Measurements from ENCODE around the gene ABCF3. TPM values are rescaled to one million over a fixed set of nuclear protein-coding genes. Genes with fewer than 3 reads are reported as not detected.

Gene ABCF3
- total and polyA plus RNA-seq, 7 donors: 44.1 to 108 (median 79.3) TPM

DNA sequence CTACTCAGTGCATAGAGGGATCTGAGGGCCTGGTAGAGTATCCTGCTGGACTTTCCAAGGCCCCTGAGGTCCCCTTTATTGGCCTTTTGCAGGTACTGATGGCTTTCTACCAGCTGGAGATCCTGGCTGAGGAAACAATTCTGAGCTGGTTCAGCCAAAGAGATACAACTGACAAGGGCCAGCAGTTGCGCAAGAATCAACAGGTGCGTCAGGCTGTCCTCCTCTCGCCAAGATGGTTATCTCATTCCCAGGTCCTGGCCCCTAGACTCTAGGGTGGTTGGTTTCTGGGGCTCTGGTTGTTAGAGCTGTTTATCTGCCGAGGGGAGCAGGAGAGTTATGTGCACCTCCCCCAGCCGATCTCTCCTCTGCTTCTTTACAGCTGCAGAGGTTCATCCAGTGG, 41.5 kb upstream of the ABCF3 start:
- Histone ChIP-seq H3K27me3 (ENCODE audit: insufficient read depth in 3 of 3, low read length in 2 of 3) (no peaks in the 10 kb centered on the region), H3K36me3 (ENCODE audit: insufficient read depth in 1 of 2, low read depth in 1 of 2) (peaks cover 28 to 75% of the 10 kb centered on the region in 2 donors), H3K4me1 (peaks cover 20% of the 10 kb centered on the region), H3K9me3 (no peaks in the 10 kb centered on the region), H3K27ac (peak overlapping the region; percentile 68), H3K4me3 (no peak overlapping the region)
- peak in 1 of 2 donors; percentile 63 for DNase-seq
- TF ChIP-seq, protein P1, sequence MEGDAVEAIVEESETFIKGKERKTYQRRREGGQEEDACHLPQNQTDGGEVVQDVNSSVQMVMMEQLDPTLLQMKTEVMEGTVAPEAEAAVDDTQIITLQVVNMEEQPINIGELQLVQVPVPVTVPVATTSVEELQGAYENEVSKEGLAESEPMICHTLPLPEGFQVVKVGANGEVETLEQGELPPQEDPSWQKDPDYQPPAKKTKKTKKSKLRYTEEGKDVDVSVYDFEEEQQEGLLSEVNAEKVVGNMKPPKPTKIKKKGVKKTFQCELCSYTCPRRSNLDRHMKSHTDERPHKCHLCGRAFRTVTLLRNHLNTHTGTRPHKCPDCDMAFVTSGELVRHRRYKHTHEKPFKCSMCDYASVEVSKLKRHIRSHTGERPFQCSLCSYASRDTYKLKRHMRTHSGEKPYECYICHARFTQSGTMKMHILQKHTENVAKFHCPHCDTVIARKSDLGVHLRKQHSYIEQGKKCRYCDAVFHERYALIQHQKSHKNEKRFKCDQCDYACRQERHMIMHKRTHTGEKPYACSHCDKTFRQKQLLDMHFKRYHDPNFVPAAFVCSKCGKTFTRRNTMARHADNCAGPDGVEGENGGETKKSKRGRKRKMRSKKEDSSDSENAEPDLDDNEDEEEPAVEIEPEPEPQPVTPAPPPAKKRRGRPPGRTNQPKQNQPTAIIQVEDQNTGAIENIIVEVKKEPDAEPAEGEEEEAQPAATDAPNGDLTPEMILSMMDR (IDR thresholded peaks at IDR 0.05): no peak
- WGBS, 3 donors: 17 to 34% (median 31%) methylated on average over 5 of the region's 5 CpGs
- intact Hi-C loops (cut with DNase I): loop anchor here (5.0 to 10.0 kb wide), 2 partner anchors 38 to 250 kb away; no protein-coding TSS in a partner anchor
- ATAC-seq: peak; percentile 74 to 86 (median 82)

DNA sequence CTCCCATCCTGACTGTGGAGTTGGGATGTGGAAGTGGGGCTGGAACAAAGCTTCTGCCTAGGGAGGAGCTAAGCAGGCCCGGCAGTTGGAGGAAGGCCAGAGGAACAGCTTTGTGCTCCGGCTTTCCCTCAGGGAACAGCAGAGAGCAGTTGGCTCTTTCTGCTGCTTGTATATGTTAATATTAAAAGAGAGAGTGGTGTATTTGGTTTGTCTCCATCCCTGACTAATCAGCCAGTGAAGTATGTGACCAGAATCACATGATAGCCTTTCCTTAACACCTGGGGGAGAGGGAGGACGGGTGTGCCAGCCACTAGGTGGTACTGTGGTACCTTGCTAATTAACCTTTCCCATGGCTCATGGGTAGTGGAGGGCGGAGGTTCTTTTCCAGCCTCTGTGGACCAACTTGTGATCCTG, 40.9 kb upstream of the ABCF3 start:
- Histone ChIP-seq H3K27me3 (ENCODE audit: insufficient read depth in 3 of 3, low read length in 2 of 3) (no peaks in the 10 kb centered on the region), H3K4me3 (no peak overlapping the region), H3K27ac (peak overlapping the region; percentile 68), H3K9me3 (no peaks in the 10 kb centered on the region), H3K36me3 (ENCODE audit: insufficient read depth in 1 of 2, low read depth in 1 of 2) (peaks cover 28 to 69% of the 10 kb centered on the region in 2 donors), H3K4me1 (peaks cover 20% of the 10 kb centered on the region)
- TF ChIP-seq, protein P1 (IDR thresholded peaks at IDR 0.05): peak; percentile 57
- DNase-seq (peak in 1 of 2 donors; percentile 62), ATAC-seq (peak; percentile 80 to 91 (median 88))
- WGBS, 3 donors: 18 to 25% (median 19%) methylated on average over 4 of the region's 4 CpGs
- intact Hi-C loops (cut with DNase I): loop anchor here in 1 of 2 donors (5.0 to 10.0 kb wide), 2 partner anchors 97 to 250 kb away; no protein-coding TSS in a partner anchor

DNA sequence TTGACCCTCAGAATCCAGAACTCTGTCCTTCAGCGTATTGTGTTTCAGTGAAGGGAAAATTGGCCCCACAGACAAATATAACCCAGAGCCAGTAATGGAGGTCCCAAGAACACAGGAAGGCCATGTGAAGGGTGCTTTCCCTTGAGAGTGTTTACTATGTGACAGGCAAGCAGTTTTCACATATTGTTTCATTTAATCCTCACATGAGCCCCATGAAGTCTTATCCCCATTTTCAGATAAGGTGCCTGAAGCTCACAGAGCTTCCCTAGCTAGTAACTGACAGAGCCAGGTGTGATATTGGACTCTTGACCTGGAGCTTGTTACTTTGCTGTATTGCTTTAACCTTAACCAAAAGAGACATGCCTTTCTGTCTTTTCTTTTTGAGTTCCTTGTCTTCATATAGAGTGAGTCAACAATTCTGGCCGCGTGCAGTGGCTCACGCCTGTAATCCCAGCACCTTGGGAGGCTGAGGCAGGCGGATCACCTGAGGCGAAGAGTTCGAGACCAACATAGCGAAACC, 40.2 kb upstream of the ABCF3 start:
- peak overlapping the region; percentile 68 for H3K27ac ChIP-seq
- WGBS, 3 donors: 68 to 81% (median 79%) methylated on average over 8 of the region's 8 CpGs
- peaks cover 20% of the 10 kb centered on the region for H3K4me1 ChIP-seq

DNA sequence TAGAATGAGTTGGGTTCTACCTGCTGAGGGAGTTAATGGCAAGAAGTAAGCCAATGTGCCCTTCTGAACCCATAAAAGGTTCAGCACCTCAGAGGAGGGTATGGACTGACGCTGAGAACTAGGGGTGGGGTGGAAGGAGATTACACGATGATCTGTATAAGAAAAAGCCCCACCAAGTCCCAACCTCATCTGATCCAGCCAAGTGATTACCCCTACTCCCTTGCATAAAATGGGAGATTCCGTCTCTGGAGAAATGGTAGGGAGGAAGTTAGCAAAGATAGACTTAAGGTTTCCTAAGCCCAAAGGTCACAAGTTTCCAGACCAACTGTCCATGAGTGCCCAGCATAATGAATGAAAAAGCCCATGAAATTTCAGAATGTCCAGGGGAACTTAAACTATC, 37.9 kb upstream of the ABCF3 start:
- intact Hi-C loops (cut with DNase I): loop anchor here in 1 of 2 donors (5.0 to 10.0 kb wide), 2 partner anchors 94 to 253 kb away; no protein-coding TSS in a partner anchor
- H3K36me3 ChIP-seq (ENCODE audit: insufficient read depth in 1 of 2, low read depth in 1 of 2): peaks cover 11 to 39% of the 10 kb centered on the region in 2 donors

More for the DNA sequence above, 40.2 kb upstream of the ABCF3 start:
- Histone ChIP-seq H3K9me3 (no peaks in the 10 kb centered on the region), H3K27me3 (ENCODE audit: insufficient read depth in 3 of 3, low read length in 2 of 3) (no peaks in the 10 kb centered on the region), H3K4me3 (no peak overlapping the region), H3K36me3 (ENCODE audit: insufficient read depth in 1 of 2, low read depth in 1 of 2) (peaks cover 28 to 62% of the 10 kb centered on the region in 2 donors)
- intact Hi-C loops (cut with DNase I): loop anchor here in 1 of 2 donors (5.0 to 10.0 kb wide), 2 partner anchors 96 to 251 kb away; no protein-coding TSS in a partner anchor
- no peak for DNase-seq
- TF ChIP-seq, protein P1 (IDR thresholded peaks at IDR 0.05): no peak
- ATAC-seq: peak in 1 of 4 donors; percentile 7

More for the DNA sequence above, 37.9 kb upstream of the ABCF3 start:
- 79 to 88% (median 83%) methylated on average over 3 of the region's 3 CpGs for WGBS, 3 donors
- no peaks in the 10 kb centered on the region for H3K27me3 ChIP-seq (ENCODE audit: insufficient read depth in 3 of 3, low read length in 2 of 3)
- H3K4me1 ChIP-seq: peaks cover 20% of the 10 kb centered on the region
- no peaks in the 10 kb centered on the region for H3K9me3 ChIP-seq
- ATAC-seq (no peak), DNase-seq (no peak)
- no peak overlapping the region for H3K4me3 ChIP-seq
- TF ChIP-seq, protein P1 (IDR thresholded peaks at IDR 0.05): no peak
- no peak overlapping the region for H3K27ac ChIP-seq

All from psoas muscle (tissue), 8 donors.